H9 (cell line): Measurements from ENCODE around the gene PHACTR1. TPM values are rescaled to one million over a fixed set of nuclear protein-coding genes. Genes with fewer than 3 reads are reported as not detected.

ENCODE experiments used
- DNase-seq: peaks from one replicate; pipeline ENCODE4 v3.0.0-alpha.2; 2017
- H2AFZ ChIP-seq: one replicate; pipeline ENCODE4 v1.6.1; 2013; ENCODE audit warnings: mild to moderate bottlenecking, low read length, control low read depth, moderate library complexity
- H2AK5ac ChIP-seq: 2 replicates; pipeline ENCODE4 v1.6.1; 2013; ENCODE audit warnings: low read length, control low read depth, mixed read lengths; ENCODE audit not compliant: insufficient read length
- H2BK120ac ChIP-seq: one replicate; pipeline ENCODE4 v1.6.1; 2013; ENCODE audit warnings: low read depth, mild to moderate bottlenecking, low read length, control low read depth, inconsistent platforms; ENCODE audit not compliant: poor library complexity, severe bottlenecking
- H2BK12ac ChIP-seq: 2 replicates; pipeline ENCODE4 v1.6.1; 2013; ENCODE audit warnings: low read length, control low read depth, mixed read lengths, low read depth; ENCODE audit not compliant: insufficient read length
- H2BK15ac ChIP-seq: 2 replicates; pipeline ENCODE4 v1.6.1; 2013; ENCODE audit warnings: low read depth, low read length, control low read depth
- H2BK20ac ChIP-seq: one replicate; pipeline ENCODE4 v1.6.1; 2013; ENCODE audit warnings: low read depth, mild to moderate bottlenecking, low read length, control low read depth, inconsistent platforms; ENCODE audit not compliant: poor library complexity, severe bottlenecking
- H2BK5ac ChIP-seq: 2 replicates; pipeline ENCODE4 v1.6.1; 2013; ENCODE audit warnings: low read length, control low read depth, mixed read lengths; ENCODE audit not compliant: insufficient read length
- H3K14ac ChIP-seq: 2 replicates; pipeline ENCODE4 v1.6.1; 2013; ENCODE audit warnings: low read length, control low read depth; ENCODE audit not compliant: insufficient read depth
- H3K18ac ChIP-seq: 2 replicates; pipeline ENCODE4 v1.6.1; 2013; ENCODE audit warnings: low read depth, mild to moderate bottlenecking, mixed read lengths, low read length, control low read depth; ENCODE audit not compliant: insufficient read length
- H3K23ac ChIP-seq: 2 replicates; pipeline ENCODE4 v1.6.1; 2013; ENCODE audit warnings: low read length, control low read depth, mixed read lengths, low read depth; ENCODE audit not compliant: insufficient read length
- H3K23me2 ChIP-seq: 2 replicates; pipeline ENCODE4 v1.6.1; 2013; ENCODE audit warnings: low read depth, mild to moderate bottlenecking, mixed read lengths, low read length, control low read depth; ENCODE audit not compliant: insufficient read length, poor library complexity, severe bottlenecking
- H3K27ac ChIP-seq: 2 replicates; pipeline ENCODE4 v1.5.1; 2013; ENCODE audit warnings: low read length, control low read depth, mixed read lengths, low read depth; ENCODE audit not compliant: insufficient read length
- H3K27me3 ChIP-seq: 2 replicates; pipeline ENCODE4 v1.6.1; 2013; ENCODE audit warnings: low read length, control low read depth, inconsistent platforms; ENCODE audit not compliant: insufficient read depth
- H3K4ac ChIP-seq: 2 replicates; pipeline ENCODE4 v1.6.1; 2013; ENCODE audit warnings: low read depth, mild to moderate bottlenecking, control low read depth, inconsistent platforms, low read length, moderate library complexity
- H3K4me1 ChIP-seq: 2 replicates; pipeline ENCODE4 v1.6.1; 2013; ENCODE audit warnings: low read length, control low read depth, inconsistent platforms; ENCODE audit not compliant: insufficient read depth
- H3K4me2 ChIP-seq: 2 replicates; pipeline ENCODE4 v1.6.1; 2013; ENCODE audit warnings: low read length, control low read depth, mixed read lengths; ENCODE audit not compliant: insufficient read length, insufficient read depth
- H3K56ac ChIP-seq: 2 replicates; pipeline ENCODE4 v1.6.1; 2013; ENCODE audit warnings: low read depth, mild to moderate bottlenecking, mixed read lengths, low read length, control low read depth; ENCODE audit not compliant: insufficient read length
- H3K79me1 ChIP-seq: 2 replicates; pipeline ENCODE4 v1.6.1; 2013; ENCODE audit warnings: low read depth, mild to moderate bottlenecking, moderate library complexity, low read length, control low read depth, inconsistent platforms; ENCODE audit not compliant: insufficient read depth, poor library complexity, severe bottlenecking
- H3K79me2 ChIP-seq: 2 replicates; pipeline ENCODE4 v1.6.1; 2013; ENCODE audit warnings: low read length, control low read depth, inconsistent platforms; ENCODE audit not compliant: insufficient read depth
- H3K9ac ChIP-seq: 2 replicates; pipeline ENCODE4 v1.6.1; 2013; ENCODE audit warnings: low read length, control low read depth, mixed read lengths; ENCODE audit not compliant: insufficient read length; ENCODE audit errors: extremely low read depth
- H3K9me3 ChIP-seq: one replicate; pipeline ENCODE4 v1.6.1; 2013; ENCODE audit warnings: low read depth, low read length, inconsistent platforms; ENCODE audit not compliant: control insufficient read depth
- H3T11ph ChIP-seq: one replicate; pipeline ENCODE4 v1.6.1; 2013; ENCODE audit warnings: mild to moderate bottlenecking, low read length, control low read depth, inconsistent platforms
- H4K20me1 ChIP-seq: one replicate; pipeline ENCODE4 v1.6.1; 2013; ENCODE audit not compliant: control insufficient read depth, insufficient read length, insufficient read depth
- H4K5ac ChIP-seq: 2 replicates; pipeline ENCODE4 v1.6.1; 2013; ENCODE audit warnings: low read depth, mild to moderate bottlenecking, mixed read lengths, low read length, control low read depth; ENCODE audit not compliant: insufficient read length
- H4K8ac ChIP-seq: replicated peaks from 2 replicates; pipeline ENCODE4 v1.6.1; 2013; ENCODE audit warnings: low read length, control low read depth, mixed read lengths, low read depth; ENCODE audit not compliant: insufficient read length
- H4K91ac ChIP-seq: 2 replicates; pipeline ENCODE4 v1.6.1; 2013; ENCODE audit warnings: low read depth, mild to moderate bottlenecking, moderate library complexity, mixed read lengths, low read length, control low read depth; ENCODE audit not compliant: insufficient read length
- H3K27ac Mint-ChIP-seq, 3 experiments: 2 replicates in 2 of 3; 3 replicates in 1 of 3; pipeline ENCODE4 v1.8.0; 2020 to 2021; ENCODE audit warnings: mixed read lengths in 3 of 3, mild to moderate bottlenecking in 1 of 3, moderate library complexity in 1 of 3
- H3K27me3 Mint-ChIP-seq: 2 replicates; pipeline ENCODE4 v1.8.0; 2021; ENCODE audit warnings: low read depth, mild to moderate bottlenecking, moderate library complexity, mixed read lengths
- H3K36me3 Mint-ChIP-seq, 3 experiments: 2 replicates in 2 of 3; 3 replicates in 1 of 3; pipeline ENCODE4 v1.8.0; 2020 to 2021; ENCODE audit warnings: low read depth in 3 of 3, mixed read lengths in 3 of 3; ENCODE audit not compliant: insufficient read depth in 1 of 3
- H3K4me1 Mint-ChIP-seq, 2 experiments: 2 replicates each; pipeline ENCODE4 v1.8.0; 2020; ENCODE audit warnings: mixed read lengths in 2 of 2
- H3K4me3 Mint-ChIP-seq, 2 experiments: 2 replicates in 1 of 2; 3 replicates in 1 of 2; pipeline ENCODE4 v1.8.0; 2020 to 2021; ENCODE audit warnings: mild to moderate bottlenecking in 2 of 2, mixed read lengths in 2 of 2, moderate library complexity in 1 of 2
- H3K9me3 Mint-ChIP-seq, 2 experiments: 2 replicates in 1 of 2; 3 replicates in 1 of 2; pipeline ENCODE4 v1.8.0; 2020; ENCODE audit warnings: mild to moderate bottlenecking in 2 of 2, mixed read lengths in 2 of 2, moderate library complexity in 1 of 2
- WGBS: extraction: QIAGEN DNeasy Blood & Tissue Kit; methylation state at CpG from one replicate; pipeline ENCODE4 v1.1.7; 2013; ENCODE audit warnings: missing lambda C conversion rate, low lambda C conversion rate, mixed read lengths; ENCODE audit not compliant: insufficient read length; ENCODE audit errors: extremely low coverage; 5-methylcytosine and 5-hydroxymethylcytosine counted together
- total RNA-seq: library from RNA; stranded (reverse); gene quantifications from 2 replicates; pipeline ENCODE4 v1.2.1, GENCODE V29; 2021
- TF ChIP-seq, protein P1 (sequence below): fragments of 200-600 bp; sonication (generic); conservative IDR thresholded peaks from 3 replicates; pipeline ENCODE4 v1.8.0; 2021; ENCODE audit warnings: antibody characterized with exemption, mild to moderate bottlenecking

Gene PHACTR1
- total RNA-seq, 1 experiment from 2014 or later: 15.9 TPM

DNA sequence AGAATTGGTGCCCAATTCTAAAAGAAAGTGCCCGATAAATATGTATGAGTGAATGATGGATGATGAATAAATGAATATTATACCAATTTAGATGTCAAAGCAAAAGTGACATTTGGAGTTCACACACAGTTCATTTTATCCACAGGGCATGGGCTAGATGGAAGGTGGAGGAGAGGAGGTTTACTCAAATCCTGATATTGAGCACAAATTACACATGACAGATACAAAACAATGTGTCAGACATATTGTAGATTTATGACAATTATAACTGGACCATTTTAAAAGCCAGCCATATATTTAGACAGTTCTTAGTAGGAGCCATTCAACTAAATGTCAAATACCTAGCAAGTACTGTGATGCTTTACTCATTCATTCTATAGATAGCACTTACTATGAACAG, 23.4 kb upstream of the PHACTR1 start:
- H3K4ac ChIP-seq: no peak overlapping the region
- no peak overlapping the region for H3K56ac ChIP-seq
- H4K91ac ChIP-seq: no peak overlapping the region
- TF ChIP-seq, protein P1, sequence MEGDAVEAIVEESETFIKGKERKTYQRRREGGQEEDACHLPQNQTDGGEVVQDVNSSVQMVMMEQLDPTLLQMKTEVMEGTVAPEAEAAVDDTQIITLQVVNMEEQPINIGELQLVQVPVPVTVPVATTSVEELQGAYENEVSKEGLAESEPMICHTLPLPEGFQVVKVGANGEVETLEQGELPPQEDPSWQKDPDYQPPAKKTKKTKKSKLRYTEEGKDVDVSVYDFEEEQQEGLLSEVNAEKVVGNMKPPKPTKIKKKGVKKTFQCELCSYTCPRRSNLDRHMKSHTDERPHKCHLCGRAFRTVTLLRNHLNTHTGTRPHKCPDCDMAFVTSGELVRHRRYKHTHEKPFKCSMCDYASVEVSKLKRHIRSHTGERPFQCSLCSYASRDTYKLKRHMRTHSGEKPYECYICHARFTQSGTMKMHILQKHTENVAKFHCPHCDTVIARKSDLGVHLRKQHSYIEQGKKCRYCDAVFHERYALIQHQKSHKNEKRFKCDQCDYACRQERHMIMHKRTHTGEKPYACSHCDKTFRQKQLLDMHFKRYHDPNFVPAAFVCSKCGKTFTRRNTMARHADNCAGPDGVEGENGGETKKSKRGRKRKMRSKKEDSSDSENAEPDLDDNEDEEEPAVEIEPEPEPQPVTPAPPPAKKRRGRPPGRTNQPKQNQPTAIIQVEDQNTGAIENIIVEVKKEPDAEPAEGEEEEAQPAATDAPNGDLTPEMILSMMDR: no peak
- no peak overlapping the region for H3T11ph ChIP-seq
- no peak overlapping the region for H2BK12ac ChIP-seq
- H2AK5ac ChIP-seq: no peak overlapping the region
- no peak overlapping the region for H4K5ac ChIP-seq
- Mint-ChIP-seq H3K4me1 (peaks cover 0 to 3% of the 10 kb centered on the region in 2 experiments; a peak in 2 of 4 replicates), H3K27ac (no peak overlapping the region), H3K4me3 (no peak overlapping the region), H3K27me3 (no peaks in the 10 kb centered on the region), H3K9me3 (no peaks in the 10 kb centered on the region), H3K36me3 (no peaks in the 10 kb centered on the region)
- no peak overlapping the region for H3K27ac ChIP-seq
- H3K27me3 ChIP-seq: no peaks in the 10 kb centered on the region
- no peaks in the 10 kb centered on the region for H4K20me1 ChIP-seq
- H2BK120ac ChIP-seq: no peak overlapping the region
- DNase-seq: no peak
- no peak overlapping the region for H2BK5ac ChIP-seq
- no peak overlapping the region for H3K9ac ChIP-seq
- no peaks in the 10 kb centered on the region for H3K23me2 ChIP-seq
- no peaks in the 10 kb centered on the region for H3K9me3 ChIP-seq
- H3K4me2 ChIP-seq: no peak overlapping the region
- WGBS: no CpG with 5 or more reads among the region's 1 CpG
- no peak overlapping the region for H2AFZ ChIP-seq
- H2BK20ac ChIP-seq: no peak overlapping the region
- no peak overlapping the region for H3K14ac ChIP-seq
- H3K4me1 ChIP-seq: no peaks in the 10 kb centered on the region; the same call in 1 of the 2 replicates
- H3K79me2 ChIP-seq: no peaks in the 10 kb centered on the region
- H3K18ac ChIP-seq: no peak overlapping the region
- H3K23ac ChIP-seq: no peak overlapping the region
- no peak overlapping the region for H2BK15ac ChIP-seq
- no peaks in the 10 kb centered on the region for H3K79me1 ChIP-seq
- H4K8ac ChIP-seq: no peak overlapping the region
